GM19240 (cell line): ENCODE data around the gene UTP11.

Experiments used
- DNase-seq: peaks from one replicate; pipeline ENCODE4 v3.0.0; 2011; ENCODE audit warnings: low spot score; ENCODE audit not compliant: insufficient read length

Gene UTP11

GRCh38 chr1:38045401-38046332 is 33.1 kb downstream of the UTP11 start:
- DNase-seq = no peak

DNA sequence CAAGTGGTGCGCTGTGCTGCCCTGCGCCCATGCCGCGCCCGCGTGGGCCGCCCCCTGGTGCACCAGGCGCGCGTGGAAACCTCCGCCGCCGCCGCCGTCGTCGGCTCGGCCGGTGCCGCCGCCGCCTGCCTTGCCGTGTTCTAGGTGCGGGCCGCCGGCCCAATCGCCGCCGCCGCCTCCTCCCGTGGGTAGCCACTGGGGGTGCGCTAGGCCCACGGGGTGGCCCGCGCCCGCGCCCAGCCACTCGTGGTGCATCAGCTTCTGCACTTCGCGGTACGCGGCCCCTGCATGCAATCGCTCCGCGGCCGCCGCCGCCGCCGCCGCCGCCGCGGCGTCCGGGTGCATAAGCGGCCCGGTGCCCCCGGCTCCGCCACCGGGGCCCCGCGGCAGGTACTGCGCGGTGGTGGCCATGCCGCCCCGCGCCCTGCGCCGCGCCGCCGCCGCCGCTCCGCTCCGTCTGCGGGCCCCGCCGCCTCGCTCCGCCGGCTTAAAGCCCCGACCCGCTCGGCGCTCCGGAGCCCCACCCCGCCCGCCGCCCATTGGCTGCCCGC is 33.9 kb downstream of the UTP11 start, which contains the start of gene POU3F1:
POU3F1 (minus strand) TSS at position 461 of the 551 bp plus-strand sequence; CDS start at position 411, 50 bp downstream.
- DNase-seq = no peak

DNA sequence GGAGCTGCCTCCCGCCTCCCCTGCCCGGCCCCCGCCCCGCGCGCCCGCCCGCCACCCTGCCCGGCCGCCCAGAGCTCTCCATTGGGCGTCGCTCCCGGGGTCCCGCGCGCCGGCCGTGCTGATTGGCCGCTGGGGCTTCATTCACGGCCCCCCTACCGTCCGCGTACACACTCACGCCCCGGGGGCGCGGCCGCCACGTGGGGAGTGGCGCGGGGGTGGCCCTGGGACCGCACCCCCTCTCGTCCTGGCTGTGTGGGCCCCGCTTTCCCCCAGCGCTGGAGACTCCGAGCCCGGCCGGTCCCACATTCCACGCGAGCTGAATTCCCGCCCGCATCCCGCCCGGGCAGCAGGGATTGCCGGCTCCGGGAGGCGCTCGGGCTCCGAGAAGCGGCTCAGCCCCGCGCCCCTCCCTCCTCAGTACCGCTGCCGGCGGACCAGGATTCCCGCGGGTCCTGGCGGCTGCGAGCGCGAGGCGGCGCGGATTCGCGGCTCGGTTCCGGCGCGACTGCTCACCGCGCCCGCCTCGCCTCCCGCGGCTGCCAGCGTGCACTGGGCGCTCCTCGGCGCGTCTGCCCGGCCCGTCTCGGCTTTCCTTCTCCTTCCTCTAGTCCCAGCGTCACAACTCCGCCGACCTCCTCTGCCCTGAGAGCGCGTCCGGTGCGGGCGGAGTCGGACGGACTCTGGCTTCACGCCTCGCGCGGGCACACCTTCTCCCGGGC is 34.5 kb downstream of the UTP11 start:
- DNase-seq = peak; percentile 83

GRCh38 chr1:38047603-38048141 is 35.1 kb downstream of the UTP11 start:
- no peak for DNase-seq

GRCh38 chr1:38050397-38051078 is 38.0 kb downstream of the UTP11 start:
- DNase-seq = no peak

- DNase-seq = no peak
Measured at GRCh38 chr1:38051079-38051543, 38.6 kb downstream of the UTP11 start.

GRCh38 chr1:38052750-38053415 is 40.3 kb downstream of the UTP11 start:
- DNase-seq = no peak

DNA sequence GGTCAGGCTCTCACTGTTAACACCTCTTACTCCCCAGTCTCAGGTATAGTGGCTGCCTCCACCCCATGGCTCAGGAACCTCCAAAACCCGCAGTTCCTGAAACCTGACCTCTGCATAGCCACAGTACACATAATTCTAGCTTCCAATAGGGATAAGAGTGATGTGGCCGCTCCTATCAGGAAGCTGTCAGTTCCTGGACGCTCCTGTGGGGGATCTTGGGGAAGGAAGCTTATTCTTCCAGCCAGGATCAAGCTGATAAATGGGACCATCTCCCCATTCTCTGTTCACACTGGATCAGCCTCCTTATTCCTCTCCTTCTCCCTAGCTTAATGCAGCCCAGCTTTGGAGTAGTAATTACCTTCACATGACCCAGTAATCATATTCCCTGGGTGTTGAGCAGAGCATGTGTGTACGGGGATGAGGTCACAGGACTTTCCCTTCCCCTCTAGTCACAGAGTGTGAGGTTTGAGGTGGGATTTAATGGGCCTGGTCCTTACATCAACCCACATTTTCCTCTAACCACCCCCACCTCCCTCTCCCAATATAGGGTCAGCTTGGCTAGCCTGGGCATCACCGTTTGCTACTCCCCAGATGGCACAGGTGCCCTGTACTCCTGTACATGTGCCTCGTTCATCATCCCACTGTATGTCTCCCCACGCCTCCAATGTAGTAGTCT is 41.0 kb downstream of the UTP11 start:
- DNase-seq = no peak

- DNase-seq = no peak
Measured at GRCh38 chr1:38055398-38055797, 42.9 kb downstream of the UTP11 start.

- no peak for DNase-seq
Measured at GRCh38 chr1:38055965-38056364, 43.4 kb downstream of the UTP11 start.

GRCh38 chr1:38059635-38060250 is 47.2 kb downstream of the UTP11 start:
- DNase-seq = no peak

- DNase-seq = no peak
Measured at GRCh38 chr1:38060498-38060897, 48.0 kb downstream of the UTP11 start.

DNA sequence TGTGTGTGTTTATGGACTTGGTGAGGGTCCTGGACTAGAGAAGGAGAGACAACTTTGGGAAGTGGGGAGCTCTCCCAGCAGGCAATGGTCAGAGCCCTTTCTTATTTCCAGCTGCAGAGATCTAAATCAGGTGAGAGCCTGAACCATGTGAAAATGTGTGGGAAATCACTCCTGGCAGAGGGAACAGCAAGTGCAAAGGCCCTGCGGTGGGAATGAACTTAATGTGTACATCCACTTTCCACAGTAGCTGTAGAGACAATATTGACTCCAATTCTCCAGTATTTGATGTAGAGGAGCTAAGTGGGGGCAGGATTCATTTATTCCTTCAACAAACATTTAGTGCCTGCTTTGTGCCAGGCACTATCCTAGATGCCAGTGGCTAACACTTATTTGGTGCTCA is 48.8 kb downstream of the UTP11 start:
- no peak for DNase-seq

DNA sequence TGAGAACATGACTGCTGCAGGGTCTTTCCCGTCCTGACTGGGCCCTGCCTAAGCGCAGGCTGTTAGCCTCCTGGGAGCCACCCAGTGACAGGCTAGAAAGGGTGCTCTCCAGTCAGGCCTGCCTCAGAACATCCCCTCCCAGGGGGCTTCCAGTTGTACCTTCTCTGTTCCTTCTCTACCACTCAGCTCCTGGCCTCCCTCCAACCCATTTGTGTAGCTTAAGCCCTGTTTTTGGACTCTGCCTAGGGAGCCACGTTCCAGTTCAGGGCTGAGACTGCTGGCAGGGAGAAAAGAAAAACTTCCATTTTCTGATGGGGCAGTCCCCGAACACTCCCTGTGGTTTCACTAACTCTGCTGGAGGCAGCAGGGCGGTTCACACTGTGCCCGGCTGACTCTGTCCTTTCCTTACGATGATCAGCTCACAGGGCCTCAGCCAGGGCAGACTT is 49.4 kb downstream of the UTP11 start:
- no peak for DNase-seq

GRCh38 chr1:38062361-38063288 is 50.1 kb downstream of the UTP11 start:
- no peak for DNase-seq

GRCh38 chr1:38063616-38064015 is 51.1 kb downstream of the UTP11 start:
- no peak for DNase-seq

DNA sequence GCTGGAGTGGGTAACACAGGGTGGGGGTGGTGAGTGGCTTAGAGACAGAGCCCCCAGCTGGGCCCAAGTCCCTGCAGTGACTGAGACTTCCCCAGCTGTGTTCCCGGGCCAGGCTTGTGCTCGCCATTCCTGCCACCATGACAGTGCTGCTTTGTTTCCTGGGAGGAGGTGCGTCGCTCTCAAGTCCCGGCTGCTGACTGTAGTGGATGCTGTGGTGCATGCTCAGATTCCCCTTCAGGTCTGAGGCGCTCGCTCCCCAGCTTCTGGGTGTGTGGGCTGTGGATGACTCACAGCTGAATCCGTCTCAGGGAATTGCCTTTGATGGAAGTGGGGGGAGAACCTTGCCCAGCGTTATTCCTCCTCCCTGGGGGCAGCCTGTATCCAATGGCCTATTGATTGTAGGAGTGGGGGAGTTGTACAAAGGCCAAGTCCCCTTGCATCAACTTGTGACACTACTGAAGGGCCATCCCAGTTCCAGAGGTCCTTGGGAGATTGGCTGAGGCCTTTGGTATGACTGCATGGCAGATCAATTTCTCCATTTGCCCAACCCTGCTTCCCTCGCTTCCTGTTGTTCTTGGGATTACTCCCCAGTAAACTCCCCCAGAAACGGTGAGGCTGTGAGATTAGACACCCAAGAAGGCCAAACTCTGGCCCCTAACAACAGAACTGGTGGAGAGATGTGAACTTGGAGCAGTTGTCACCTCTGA is 51.8 kb downstream of the UTP11 start:
- DNase-seq = no peak
